PC-9 (cell line): ENCODE measurements around the gene GART.

Experiments
- EZH2 ChIP-seq: fragments of 200-600 bp; sonication (generic); IDR thresholded peaks from 2 replicates; pipeline ENCODE4 v1.8.0; 2017; ENCODE audit warnings: antibody characterized with exemption, low read depth
- TF ChIP-seq, protein P1 (sequence below): fragments of 200-600 bp; sonication (generic); conservative IDR thresholded peaks from 2 replicates; pipeline ENCODE4 v1.6.1; 2017; ENCODE audit warnings: mixed run types, antibody characterized with exemption, mild to moderate bottlenecking, moderate library complexity

DNA sequence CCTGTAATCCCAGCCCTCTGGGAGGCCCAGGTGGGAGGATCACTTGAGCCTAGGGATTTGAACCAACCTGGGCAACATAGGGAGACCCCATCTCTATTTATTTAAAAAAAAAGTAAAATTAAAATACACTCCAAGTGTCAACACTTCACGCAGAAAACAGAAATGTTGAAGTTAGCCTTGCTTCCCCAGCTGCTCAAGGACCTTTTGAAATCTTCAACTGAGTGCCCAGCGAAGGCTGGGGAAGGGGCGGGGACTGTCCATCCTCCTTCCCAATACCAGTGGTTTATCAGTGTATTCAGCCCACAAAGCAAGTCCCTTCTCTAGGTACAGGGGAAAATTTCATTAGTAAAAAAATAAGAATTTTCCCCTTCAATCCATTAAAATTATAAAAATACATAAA is 48.2 kb downstream of the GART start:
- TF ChIP-seq, protein P1, sequence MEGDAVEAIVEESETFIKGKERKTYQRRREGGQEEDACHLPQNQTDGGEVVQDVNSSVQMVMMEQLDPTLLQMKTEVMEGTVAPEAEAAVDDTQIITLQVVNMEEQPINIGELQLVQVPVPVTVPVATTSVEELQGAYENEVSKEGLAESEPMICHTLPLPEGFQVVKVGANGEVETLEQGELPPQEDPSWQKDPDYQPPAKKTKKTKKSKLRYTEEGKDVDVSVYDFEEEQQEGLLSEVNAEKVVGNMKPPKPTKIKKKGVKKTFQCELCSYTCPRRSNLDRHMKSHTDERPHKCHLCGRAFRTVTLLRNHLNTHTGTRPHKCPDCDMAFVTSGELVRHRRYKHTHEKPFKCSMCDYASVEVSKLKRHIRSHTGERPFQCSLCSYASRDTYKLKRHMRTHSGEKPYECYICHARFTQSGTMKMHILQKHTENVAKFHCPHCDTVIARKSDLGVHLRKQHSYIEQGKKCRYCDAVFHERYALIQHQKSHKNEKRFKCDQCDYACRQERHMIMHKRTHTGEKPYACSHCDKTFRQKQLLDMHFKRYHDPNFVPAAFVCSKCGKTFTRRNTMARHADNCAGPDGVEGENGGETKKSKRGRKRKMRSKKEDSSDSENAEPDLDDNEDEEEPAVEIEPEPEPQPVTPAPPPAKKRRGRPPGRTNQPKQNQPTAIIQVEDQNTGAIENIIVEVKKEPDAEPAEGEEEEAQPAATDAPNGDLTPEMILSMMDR, result no peak
- no peak for TF ChIP-seq EZH2
